ENCODE results near the gene IFFO2.
A peak's percentile ranks its signal among the peaks of the same experiment; 100 is the strongest.

Gene IFFO2

GRCh38 chr1:18956193-18957135, at the start of gene IFFO2:
IFFO2 (minus strand) TSS chr1:18956676; CDS start chr1:18956332, 344 bp downstream.
- peak; percentile 83 to 94 for DNase-seq

DNA sequence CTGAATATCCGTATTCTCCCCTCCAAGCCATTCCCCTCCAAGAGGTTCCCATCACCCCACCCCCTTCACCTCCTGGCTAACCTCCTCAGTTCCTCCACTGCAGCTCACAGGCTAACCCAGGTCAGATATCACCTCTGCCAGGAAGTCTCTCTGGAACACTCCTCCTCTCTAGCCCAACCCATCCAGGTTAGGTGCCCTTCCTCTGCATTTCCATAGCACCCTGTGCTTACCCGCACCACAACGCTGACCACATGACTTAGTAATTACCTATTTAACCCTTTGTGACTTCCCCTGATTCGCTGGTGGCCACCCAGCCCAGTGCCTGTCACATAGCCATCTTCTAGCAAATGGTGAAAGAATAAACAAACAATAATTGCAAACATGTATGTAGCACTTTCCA, 49.5 kb upstream of the IFFO2 start:
- no peak for DNase-seq

DNA sequence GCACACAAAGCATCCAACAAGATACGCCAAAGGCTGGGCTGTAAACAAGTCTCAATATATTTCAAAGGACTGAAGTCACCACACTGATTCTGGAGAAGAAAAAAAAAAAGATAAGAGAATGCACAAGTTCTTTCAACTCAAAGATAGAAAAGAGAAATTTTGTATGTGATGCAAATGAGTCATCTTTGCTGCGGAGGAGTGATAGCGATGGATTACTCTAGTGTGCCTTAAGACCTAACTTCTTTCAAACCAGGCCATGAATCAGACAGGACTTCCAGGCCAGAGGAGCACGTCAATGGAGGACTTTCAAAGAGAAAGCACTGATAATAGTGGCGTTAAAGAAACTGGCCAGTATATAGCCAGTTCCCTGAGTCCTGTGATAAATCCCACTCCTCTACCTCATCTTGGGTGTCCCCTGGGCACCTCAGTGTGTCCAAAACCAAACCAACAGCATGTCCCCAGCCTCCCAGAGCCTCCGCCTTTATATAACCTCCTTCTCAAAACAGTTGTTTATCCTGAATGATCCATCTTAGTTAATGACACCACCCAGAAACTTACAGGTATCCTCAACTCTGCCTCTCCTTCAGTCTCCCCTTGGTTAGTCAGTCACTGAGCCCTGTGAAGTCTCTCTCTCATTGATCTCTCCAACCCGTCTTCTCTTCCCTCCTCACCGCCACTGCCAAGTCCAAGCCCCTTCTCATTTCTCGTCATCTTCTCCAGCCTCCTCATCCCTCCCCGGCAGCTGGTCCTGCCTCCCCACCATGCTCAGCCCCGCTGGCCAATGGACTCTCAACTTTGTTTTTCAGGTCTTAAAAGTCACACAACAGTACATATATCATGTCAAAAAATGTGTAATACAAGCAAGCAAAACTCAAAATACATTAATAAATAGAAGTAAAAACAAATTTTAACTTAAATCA, 47.2 kb upstream of the IFFO2 start:
- no peak for DNase-seq

DNA sequence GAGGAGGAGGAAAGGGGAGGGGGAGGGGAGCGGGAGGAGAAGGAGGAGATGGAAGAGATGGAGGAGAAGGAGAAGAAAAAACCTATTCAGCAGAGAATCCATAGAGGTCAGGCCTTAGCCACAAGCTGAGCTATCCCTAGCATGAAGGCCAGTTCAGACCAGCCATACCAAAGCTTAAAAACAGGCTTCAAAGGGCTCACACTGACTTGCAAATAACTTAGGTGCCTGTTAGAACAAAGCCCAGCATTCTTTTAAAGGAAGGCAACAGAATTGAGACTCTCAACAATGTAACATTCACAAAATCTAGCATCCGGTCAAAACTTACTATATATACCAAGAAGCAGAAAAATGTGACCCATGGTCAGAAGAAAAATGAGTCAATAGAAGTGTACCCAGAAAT, 43.6 kb upstream of the IFFO2 start:
- no peak for DNase-seq

DNA sequence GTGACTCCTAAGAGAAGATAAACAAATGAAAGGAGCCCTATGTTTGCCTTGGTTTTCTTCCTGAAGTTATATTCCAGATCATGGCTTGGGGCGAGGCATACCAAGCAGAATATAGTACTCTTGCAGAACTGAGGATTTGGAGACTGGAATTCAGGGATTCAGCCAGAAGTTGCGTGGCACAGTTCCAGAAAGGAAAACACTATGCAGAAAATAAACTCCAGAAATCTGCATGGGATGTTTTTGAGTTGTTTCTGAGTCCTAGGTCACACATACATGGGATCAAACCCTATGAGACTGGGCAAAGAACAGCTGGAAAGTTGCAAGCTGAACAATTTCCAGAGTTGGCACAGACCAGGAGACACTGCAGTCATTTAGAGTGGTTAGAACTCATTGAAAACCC, 42.9 kb upstream of the IFFO2 start:
- DNase-seq: no peak

DNA sequence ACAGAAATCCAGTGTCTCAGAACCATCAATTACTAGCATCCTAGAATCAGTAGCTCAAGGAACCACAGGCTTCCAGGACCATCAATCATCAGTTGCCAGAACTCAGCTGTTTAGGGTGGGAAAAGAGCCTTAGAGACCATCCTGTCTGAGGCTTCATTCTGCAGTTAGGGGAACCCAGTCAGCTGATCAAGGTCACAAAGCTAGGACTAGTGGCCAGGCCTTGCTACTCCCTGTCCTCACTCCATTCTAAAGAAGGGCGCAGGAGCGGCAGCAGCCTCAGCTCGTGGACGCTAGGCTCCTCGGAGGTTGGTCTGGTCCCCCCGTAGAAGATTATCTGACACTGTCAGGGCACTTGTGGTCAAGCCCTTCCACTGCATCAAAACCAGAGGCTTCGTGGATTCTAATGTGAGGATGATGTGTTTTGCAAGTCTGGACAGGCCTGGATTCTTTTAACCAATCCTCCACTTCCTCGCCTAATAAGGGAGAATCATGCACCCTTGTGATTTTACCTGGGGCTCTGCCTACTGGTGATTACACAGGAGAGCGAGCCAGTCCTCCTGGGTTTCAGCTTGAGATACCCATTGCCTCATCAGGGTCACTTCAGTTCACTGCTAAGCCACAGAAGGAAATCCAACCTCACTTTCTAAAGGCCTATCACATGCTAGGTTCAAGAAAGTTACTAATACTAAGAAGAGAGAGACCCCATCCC, 41.7 kb upstream of the IFFO2 start:
- no peak for DNase-seq

DNA sequence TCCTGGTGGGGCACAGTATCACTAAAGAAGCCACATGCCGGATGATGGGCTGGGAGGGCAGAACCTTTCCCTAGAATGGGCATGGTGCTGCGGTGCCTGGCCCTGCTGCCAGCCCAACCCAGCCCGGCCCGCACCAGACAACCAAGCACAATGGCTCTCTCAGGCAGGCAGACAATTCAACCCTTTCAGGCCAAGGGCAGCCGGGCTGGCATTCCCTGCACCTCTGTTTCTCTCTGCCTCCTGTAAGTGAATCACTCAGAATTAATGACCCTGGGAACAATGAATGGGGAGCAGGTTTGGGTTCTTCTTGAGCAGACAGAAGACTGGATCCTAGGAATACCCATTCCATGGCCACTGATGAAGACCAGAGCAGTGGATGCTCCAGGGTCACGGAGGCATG, 41.0 kb upstream of the IFFO2 start:
- no peak for DNase-seq

- DNase-seq: no peak
Measured at GRCh38 chr1:18996548-18997177, 40.2 kb upstream of the IFFO2 start.

- DNase-seq: no peak
Measured at GRCh38 chr1:18994381-18994780, 37.9 kb upstream of the IFFO2 start.

GRCh38 chr1:18992646-18993045, 36.2 kb upstream of the IFFO2 start:
- DNase-seq: no peak

DNA sequence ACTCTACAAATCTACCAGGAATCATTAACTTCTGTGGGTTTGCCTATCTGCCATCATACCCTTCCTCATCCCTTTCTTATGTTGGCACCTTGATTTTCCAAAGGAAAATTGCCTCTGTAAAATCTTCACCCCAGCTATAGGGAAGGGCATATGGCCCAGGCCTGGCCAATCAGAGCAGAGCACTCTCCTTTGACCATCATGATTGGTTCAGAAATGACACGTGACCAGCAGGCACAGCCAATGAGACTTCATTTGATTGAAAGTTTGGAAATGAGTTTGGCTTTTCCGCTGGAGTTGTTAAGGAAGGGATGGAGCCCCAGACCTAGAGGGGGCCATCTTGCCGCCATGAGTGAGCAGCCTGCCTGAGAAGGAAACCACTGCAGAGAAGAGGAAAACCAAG, 35.1 kb upstream of the IFFO2 start:
- DNase-seq: no peak

- DNase-seq: no peak
Measured at GRCh38 chr1:18989896-18990295, 33.4 kb upstream of the IFFO2 start.

- no peak for DNase-seq
Measured at GRCh38 chr1:18989176-18989799, 32.8 kb upstream of the IFFO2 start.

GRCh38 chr1:18981242-18981641, 24.8 kb upstream of the IFFO2 start:
- no peak for DNase-seq

GRCh38 chr1:18978706-18979105, 22.2 kb upstream of the IFFO2 start:
- no peak for DNase-seq

DNA sequence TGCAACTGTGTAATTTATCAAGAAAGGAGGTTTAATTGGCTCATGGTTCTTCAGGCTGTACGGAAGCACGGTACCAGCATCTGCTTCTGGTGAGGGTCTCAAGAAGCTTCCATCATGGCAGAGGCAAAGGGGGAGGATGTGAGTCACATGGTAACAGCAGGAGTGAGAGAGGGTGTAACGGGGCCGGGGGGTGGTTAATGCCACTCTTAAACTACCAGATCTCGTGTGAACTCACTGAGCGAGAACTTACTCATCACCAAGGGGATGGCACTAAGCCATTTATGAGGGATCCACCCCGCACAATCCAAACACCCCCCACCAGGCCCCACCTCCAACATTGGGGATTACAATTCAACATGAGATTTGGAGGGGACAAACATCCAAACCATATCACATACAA, 21.0 kb upstream of the IFFO2 start:
- DNase-seq: no peak

DNA sequence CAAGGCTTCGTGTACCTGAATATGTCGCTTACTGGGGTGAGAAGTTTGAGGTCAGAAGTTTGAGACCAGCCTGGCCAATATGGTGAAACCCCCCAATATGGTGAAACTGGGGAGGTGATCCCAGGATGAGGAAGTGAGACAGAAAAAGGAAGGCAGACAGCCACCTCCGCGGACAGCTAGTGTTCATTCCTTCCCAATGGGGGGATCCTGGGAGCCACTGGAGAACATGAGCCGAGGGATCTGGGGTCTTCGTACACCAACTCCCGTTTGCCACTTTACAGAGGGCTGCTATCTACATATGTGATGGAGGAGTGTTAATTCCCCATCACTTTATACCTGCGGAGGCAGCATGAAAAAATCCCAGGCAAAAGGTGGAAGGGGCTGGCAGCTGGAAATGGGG, 19.6 kb upstream of the IFFO2 start:
- DNase-seq: no peak

DNA sequence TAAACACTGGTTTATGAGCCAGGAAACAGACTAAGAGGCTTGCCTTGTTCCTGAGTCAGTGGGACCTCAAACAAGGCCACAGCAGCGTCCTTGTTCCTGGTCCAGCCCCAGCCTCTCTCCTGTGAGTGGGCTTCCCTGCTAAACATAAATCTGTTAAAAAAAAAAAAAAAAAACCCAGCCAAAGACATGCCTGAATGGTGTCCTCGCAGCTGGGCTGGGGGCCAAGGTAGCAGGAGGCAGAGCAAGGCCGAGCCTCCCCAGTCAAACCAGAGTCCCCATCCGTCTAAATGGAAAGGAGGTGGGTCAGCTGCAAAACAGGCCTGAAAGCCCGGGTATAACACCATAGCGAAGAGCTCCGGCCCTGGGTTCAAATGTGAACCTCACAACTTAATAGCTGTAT, 18.1 kb upstream of the IFFO2 start:
- no peak for DNase-seq

DNA sequence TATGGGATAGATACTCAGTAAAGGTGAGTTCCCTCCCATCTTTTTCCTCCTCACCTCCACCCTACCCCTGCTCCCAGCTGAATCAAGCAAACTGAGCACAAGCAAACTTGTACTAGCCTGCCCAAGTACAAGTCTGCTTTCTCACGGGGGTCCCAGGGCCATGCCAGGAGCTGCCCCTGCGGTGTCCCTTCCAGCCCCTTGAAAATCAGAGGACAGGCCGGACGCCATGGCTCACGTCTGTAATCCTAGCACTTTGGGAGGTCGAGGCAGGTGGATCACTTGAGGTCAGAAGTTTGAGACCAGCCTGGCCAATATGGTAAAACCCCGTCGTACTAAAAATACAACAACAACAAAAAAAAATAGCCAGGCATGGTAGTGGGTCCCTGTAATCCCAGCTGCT, 17.5 kb upstream of the IFFO2 start:
- DNase-seq: no peak

DNA sequence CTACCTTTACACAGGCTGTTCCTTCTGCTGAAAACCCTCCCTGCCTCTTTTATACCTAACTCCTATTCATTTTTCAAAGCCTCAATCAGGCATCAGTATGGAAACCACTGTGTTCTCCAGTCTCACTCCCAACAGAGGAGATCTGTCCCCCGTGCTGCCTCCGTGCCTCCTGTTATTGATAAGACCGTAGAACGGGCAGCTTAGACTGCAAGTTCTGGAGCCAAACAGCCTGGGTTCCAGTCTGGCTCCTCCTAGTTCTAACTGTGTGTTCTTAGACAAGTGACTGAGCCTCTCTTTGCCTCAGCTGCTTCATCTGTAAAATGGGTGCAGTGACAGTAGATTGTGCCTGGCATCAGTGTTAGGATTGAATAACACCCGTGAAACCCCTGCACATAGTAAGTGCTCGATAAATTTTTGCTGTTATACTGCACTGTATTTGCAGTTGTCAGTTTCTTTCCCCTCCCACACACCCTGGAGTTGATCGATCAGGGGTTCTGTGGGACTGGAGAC, 17.0 kb upstream of the IFFO2 start:
- no peak for DNase-seq

GRCh38 chr1:18972991-18973390, 16.5 kb upstream of the IFFO2 start:
- no peak for DNase-seq

- peak in 1 of 2 donors; percentile 21 for DNase-seq
Measured at GRCh38 chr1:18972531-18972930, 16.1 kb upstream of the IFFO2 start.

All from bone marrow (tissue), 2 donors.